RPMI8226 (cell line): ENCODE results near the gene SWAP70.
"Not testable (repeated sequence)": the region's sequence is repeated elsewhere in the genome, so short reads cannot be mapped to it uniquely, and the experiment has no call there.

Experiments used
- DNase-seq: peaks from one replicate; pipeline ENCODE4 v3.0.0-alpha.2; 2015

The SWAP70 gene

GRCh38 chr11:9663699-9664275 is at the start of gene SWAP70:
SWAP70 (plus strand) TSS chr11:9664077; CDS start chr11:9664180, 103 bp downstream.
- DNase-seq, result peak; percentile 73

- no peak for DNase-seq
Observed at GRCh38 chr11:9615031-9615451, 48.8 kb upstream of the SWAP70 start.

GRCh38 chr11:9616042-9616675 is 47.7 kb upstream of the SWAP70 start:
- DNase-seq, result no peak

GRCh38 chr11:9616858-9617257 is 47.0 kb upstream of the SWAP70 start:
- no peak for DNase-seq

GRCh38 chr11:9617940-9618339 is 45.9 kb upstream of the SWAP70 start:
- no peak for DNase-seq

- no peak for DNase-seq
Observed at GRCh38 chr11:9619004-9619403, 44.9 kb upstream of the SWAP70 start.

- DNase-seq, result no peak
Observed at GRCh38 chr11:9619971-9620370, 43.9 kb upstream of the SWAP70 start.

GRCh38 chr11:9622353-9622752 is 41.5 kb upstream of the SWAP70 start:
- DNase-seq, result not testable (repeated sequence)

- DNase-seq, result not testable (repeated sequence)
Observed at GRCh38 chr11:9623053-9623452, 40.8 kb upstream of the SWAP70 start.

- no peak for DNase-seq
Observed at GRCh38 chr11:9624448-9624847, 39.4 kb upstream of the SWAP70 start.

GRCh38 chr11:9625162-9625561 is 38.7 kb upstream of the SWAP70 start:
- no peak for DNase-seq

- no peak for DNase-seq
Observed at GRCh38 chr11:9625728-9626127, 38.1 kb upstream of the SWAP70 start.

- DNase-seq, result no peak
Observed at GRCh38 chr11:9626496-9627394, 37.1 kb upstream of the SWAP70 start.

GRCh38 chr11:9629064-9629463 is 34.8 kb upstream of the SWAP70 start:
- no peak for DNase-seq

GRCh38 chr11:9633679-9634078 is 30.2 kb upstream of the SWAP70 start:
- DNase-seq, result no peak

- no peak for DNase-seq
Observed at GRCh38 chr11:9636691-9637090, 27.2 kb upstream of the SWAP70 start.

- DNase-seq, result no peak
Observed at GRCh38 chr11:9639099-9639498, 24.8 kb upstream of the SWAP70 start.

- DNase-seq, result no peak
Observed at GRCh38 chr11:9639985-9640384, 23.9 kb upstream of the SWAP70 start.

GRCh38 chr11:9642894-9643293 is 21.0 kb upstream of the SWAP70 start:
- no peak for DNase-seq

- no peak for DNase-seq
Observed at GRCh38 chr11:9643751-9644150, 20.1 kb upstream of the SWAP70 start.

GRCh38 chr11:9645881-9646280 is 18.0 kb upstream of the SWAP70 start:
- no peak for DNase-seq

GRCh38 chr11:9646324-9646723 is 17.6 kb upstream of the SWAP70 start:
- DNase-seq, result no peak

GRCh38 chr11:9651481-9651880 is 12.4 kb upstream of the SWAP70 start:
- DNase-seq, result no peak
